ENCODE measurements around the gene SPINK2.

SPINK2 gene

DNA sequence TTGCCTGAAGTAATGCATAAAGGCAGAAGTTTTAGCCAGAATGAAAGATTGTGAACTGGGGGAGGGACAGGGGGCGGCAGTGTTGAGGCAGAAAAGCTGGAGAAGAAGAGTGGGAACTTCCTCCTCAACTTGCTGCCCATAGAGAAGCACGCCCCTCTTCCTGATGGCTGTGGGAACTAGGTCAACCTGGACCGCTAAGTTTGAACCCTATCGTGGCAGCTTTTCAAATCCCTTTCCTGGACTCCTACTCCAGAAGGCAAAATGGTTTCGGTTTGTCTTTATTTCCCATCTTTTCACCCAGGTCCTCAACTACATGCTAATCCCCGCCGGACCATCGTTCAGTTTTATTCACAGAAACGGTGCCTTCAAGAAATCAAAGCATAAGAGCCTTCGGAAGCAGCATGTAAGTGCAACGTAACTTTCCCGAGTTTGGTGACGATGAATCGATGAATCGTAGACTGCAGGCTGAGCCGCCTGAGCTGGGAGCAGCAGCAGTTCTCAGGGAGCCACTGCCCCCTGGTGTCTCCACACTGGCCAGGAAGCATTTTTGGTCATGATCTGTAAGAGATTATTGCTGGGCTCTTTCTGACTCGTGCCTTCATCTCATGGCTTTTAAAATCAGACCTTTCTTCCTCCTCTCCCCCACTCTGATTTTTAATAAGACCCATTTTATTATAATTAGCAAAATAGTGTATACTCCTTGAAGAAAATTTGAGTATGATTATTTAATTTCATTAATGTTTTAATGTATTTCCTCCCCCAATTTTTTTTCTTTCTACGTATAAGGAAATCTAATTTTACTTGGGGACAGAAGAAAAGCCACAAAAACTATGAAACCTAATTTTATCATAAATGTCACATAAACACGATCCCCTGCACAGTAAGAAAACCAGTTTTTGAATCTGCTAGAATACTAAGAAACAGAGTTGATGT is 21.4 kb downstream of the SPINK2 start:
- DNase-seq: peak; percentile 66

DNA sequence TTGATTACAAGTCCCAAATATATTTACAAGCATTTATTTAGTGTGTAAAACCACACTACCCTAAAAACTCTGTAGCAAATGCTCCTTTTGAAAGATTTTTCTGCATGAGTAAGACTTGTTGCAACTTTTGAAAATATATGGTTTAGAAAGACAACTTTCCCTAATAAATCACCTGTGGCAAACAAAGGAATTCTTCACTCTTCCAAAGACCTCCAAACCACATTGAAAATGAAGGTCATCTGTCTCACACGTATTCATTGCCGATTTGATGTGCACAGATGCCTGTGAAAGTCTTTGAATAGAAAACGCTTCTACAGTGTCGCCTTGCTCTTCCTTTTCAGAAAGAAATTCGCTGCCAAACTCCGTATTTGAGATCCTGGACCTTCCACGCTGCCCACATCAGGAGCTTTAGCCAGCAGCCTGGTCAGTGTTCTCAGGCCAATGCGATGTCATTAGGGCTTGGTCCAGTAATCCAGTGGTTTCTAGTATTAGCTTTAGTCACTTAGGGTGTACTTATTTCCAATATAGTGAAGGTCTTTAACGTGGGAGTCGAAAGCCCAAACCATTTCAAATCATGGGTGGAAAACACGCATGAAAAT is 22.2 kb downstream of the SPINK2 start:
- no peak for DNase-seq

DNA sequence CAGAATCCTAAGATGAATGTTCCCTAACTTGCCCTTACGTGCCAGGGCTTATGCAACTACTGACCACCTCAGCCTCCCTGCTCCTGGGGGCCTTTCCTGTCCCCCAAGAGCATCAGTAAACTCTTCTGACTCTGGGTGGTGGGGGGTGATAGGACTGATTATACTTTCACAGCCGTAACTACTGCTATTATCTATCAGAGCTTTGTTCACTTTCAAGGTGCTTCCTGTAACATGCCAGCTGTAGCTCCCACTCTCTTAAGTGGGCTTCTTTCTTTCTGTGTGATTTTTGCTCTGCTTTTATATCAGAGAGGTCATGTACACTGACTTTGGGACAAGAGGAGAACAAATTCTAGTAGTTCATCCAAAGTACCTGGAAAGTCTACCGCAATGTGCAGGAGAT is 25.3 kb downstream of the SPINK2 start:
- DNase-seq: no peak

DNA sequence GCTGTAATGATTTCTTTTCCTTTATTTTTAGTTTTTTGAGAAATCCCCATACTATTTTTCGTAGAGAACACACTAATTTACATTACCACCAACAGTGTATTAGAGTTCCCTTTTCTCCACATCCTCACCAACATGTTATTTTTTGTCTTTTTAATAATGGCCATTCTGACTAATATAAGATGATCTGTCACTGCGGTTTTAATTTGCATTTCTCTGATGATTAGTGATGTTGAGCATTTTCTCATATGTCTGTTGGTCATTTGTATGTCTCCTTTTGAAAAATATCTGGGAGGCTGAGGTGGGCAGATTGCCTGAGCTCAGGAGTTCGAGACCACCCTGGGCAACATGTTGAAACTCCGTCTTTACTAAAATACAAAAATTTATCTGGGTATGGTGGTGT is 30.2 kb downstream of the SPINK2 start:
- no peak for DNase-seq

DNA sequence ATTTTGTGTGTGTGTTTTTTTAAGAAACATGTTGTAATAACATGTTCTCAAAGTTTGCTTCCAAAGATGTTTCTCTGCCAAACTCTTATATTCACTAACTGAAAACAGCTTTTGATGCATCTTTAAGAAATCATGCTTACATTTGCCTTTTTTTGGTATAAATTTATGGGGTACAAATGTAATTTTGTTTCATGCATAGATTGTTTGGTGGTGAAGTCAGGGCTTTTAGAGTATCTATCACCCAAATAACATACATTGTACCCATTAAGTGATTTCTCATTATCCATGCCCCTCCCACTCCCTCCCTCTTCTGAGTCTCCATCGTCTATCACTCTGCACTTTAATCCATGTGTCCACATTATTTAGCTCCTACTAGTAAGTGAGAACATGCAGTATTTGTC is 30.8 kb downstream of the SPINK2 start:
- no peak for DNase-seq

DNA sequence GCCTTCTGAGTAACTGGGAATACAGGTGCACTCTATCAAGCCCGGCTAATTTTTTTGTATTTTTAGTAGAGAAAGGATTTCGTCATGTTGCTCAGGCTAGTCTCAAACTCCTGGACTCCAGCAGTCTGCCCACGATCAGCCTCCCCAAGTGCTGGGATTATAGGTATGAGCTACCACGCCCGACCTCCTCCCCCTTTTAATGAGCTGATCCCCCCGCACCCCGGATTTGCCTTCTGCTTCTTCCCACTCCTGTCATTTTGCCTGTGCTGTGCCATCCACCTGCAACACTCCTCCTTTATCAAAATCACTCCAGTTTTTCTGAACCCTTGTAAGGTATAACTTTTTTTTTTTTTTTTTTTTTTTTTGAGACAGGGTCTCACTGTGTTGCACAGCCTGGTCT is 33.4 kb downstream of the SPINK2 start:
- no peak for DNase-seq

DNA sequence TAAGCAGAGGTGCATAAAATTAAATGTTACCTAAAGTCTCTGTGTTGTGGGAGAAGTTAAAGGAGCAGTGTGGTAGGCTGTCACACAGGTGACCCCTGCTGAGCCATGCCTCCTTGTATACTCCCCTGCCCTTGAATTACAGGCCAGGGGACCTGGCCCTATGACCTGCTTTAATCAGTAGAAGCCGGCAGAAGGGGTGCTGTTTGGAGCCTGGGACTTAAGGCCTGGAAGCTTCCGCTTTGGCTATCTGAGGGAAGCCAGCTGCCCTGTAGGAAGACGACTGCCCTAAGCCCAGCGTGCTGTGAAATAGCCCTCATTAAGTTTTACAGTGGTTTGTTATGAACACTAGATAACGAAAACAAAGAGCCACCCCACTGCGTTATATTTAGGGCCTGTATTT is 34.1 kb downstream of the SPINK2 start:
- no peak for DNase-seq

DNA sequence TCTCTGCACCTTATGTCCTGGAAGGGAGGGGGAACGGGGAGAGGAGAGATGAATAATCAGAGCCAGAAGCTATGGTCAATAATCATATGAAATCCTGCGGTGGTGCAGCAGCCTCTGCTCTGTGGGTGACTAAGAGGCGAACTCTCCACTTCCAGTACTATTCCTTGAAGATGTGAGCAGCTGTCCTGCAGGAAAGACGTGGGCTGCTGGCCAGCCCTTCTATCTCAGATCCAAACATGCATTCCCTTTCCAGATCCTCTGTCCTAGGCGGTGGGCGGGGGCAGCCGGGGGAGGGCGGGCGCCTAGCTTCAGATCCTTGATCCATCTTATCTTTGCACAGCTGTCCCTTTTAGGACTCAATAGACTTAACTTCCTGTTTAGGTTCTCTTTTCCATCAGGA is 34.5 kb downstream of the SPINK2 start:
- no peak for DNase-seq

DNA sequence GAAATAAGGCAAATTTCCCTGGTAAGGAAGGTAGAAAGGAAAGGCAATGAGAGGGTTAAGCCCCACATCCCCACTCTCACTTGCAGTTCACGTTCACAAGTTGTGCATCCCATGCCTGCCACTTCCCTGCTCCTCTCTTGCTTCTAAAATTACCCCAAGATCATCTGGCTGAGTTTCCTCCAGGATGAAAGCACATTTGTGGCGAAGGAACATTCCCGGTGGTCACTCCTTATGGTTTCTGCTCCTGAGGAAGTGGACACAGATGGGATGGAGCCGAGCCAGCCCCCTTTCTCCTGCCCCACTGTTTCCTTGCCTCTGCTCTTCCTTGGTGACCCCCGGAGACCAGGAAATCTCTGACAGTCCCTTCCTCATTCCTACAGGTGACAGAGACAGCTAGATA is 37.5 kb downstream of the SPINK2 start:
- DNase-seq: no peak

DNA sequence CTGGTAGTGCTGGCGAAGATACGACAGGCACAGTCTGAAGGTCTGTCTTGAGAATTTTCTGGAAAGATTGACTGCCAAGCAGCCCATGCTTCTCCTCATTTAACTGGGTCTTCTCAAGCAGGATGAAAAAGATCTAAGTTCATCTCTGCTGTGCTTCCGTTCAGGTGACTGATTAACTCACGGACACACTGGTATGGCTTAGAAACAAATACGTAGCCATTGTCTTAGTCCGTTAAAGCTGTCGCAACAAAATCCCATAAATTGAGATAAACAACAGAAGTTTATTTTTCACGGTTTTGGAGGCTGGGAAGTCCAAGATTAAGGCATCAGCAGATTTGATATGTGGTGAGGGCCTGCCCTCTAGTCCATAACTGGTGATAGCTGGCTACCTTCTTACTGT is 39.5 kb downstream of the SPINK2 start:
- no peak for DNase-seq

DNA sequence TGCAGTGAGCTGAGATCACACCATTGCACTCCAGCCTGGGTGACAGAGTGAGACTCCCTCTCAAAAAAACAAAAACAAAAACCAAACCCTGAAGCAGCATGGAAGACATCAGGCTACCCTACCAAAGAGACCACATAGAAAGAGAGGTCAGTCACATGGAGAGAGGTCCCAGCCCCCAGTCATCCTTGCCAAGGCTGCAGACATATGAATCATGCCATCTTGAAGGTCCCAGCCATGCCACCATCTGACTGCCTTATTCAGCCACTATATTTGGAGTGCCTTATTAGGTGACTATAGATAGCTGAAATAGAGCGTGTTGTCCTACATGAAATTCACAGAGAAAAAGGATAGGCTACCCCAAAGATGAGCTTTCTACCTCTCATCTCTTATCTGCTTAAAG is 48.2 kb downstream of the SPINK2 start:
- no peak for DNase-seq

DNA sequence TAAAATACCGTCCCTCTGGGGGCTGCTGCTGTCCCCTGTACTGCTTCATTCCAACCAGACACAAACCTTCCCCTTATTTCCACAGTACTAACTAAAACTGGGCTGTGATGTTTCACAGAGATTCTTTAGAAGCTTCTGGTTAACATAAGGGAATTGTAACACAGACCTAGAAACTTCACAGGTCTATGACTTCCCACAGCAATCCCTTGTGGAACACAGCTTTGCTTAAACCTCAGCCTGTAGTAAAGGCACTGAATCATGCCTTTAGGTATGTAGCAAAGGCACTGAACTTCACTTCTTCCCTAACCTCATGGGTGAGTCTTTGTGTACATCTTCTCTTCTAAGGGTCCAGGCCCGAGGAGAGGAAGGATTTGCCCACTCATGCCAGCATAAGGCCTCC is 49.4 kb downstream of the SPINK2 start:
- DNase-seq: no peak

DNA sequence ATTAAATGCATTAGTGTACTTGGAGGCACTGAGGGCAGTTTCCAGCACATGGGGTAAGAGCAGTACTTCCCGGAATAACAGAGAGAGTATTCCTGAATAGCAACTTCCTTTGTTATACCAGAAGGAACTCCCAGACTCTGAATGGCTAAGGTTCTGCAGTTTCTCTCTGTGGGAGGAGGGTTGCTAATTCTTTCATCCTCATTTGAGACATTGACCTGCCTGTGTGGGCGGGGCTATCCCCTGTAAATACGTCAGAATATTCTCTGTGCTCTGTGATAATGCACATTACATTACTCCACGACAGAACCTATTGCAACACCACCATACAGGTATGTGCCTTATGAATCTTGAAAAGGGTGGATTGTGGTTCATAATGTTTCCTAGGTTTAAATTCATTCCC is 52.7 kb downstream of the SPINK2 start:
- no peak for DNase-seq

DNA sequence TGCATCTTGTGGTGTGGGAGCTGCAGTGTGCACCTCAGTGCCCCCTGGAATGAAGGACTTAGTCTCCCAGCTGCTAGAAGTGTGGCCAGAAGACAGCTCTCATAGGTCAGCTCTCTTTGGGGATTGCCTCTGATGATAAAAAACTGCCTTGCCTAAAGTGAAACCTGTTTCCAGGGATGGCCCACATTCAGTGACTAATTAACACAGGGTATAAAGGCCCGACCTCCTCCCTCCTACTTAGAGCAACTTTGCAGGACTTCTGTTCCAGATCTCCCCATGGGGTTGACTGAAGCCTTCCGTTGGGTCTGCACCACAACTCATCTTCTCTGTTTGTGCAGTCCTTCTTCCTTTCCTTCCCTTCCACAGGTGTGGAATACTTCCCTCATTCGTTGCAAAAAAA is 53.2 kb downstream of the SPINK2 start:
- no peak for DNase-seq

DNA sequence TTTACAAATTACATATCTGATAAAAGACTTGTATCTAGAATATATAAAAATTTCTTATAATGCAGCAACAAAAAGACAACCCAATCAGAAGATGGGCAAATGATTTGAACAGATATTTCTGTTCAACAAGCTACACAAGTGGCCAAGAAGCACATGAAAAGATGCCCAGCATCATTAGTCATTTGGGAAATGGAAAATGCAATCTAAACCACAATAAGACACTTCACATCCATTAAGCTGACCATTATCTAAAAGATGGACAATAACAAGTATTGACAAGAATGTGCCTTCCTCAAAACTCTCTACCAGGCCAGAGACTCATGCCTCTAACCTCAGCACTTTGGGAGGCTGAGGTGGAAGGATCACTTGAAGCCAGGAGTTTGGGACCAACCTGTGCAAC is 53.9 kb downstream of the SPINK2 start:
- no peak for DNase-seq

DNA sequence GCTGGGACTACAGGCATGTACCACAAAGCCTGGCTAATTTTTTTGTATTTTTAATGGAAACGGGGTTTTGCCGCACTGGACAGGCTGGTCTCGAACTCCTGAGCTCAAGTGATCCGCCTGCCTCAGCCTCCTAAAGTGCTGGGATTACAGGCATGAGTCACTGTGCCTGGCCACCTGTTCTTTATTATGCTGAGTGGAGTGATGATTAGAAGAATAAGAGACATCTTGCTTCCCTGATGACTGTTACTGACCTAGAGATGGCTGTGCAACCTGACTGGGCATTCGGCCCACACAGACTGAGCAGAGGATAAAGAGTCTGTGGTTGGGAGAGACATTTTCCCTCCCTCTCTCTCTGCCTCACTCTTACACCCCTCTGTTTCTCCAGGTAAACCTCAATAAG is 56.7 kb downstream of the SPINK2 start:
- no peak for DNase-seq

DNA sequence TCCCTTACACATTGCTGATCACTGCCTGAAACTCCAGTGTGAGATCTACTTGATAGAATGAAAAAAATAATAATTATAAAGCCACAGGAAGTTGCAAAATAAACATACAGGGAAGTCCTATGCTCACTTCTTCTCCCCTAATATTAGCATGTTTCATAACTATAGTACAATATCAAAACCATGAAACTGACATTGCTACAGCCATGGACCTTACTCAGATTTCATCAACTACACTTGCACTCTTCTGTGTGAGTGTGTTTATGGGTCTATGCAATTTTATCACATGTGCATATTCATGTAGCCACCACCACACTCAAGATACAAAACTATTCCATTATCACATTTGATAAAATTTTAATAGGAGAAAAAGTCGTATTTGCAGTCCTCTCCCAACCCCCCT is 57.3 kb downstream of the SPINK2 start:
- DNase-seq: no peak

DNA sequence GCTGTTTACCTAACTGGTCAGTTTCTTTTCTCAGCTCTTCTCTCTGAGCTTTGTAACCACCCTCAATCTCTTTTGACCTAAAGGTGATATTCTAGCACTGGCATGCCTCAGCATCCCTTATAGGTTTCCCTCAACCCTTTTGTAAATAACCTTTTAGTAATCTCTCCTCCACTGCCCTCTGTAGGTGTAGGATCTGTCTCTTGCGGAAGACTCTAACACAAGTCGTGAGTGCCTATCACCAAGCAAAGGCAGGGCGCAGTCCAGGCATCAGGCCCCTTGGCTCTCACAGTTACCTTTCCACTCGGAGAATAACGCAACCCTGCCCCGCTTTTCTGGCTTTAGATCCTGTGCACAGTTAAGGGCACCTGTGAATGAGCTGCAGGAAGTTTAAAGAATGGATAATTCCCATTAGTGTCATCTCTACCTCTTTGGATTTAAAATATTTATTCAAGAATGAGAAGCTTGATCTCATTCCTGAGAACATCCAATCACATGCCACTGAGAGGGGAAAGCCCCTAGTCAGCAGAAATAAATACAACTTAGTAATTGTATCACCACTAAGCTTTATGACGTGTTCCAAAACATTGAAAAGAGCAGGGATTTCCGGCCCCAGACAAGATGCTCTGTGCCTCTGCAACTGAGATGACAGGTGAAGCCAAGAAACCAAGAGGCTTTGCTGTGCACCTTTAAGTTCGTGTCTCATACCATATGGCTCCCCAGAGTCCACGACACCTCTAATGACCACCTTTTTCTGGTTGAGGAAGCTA is 58.8 kb downstream of the SPINK2 start:
- DNase-seq: no peak

DNA sequence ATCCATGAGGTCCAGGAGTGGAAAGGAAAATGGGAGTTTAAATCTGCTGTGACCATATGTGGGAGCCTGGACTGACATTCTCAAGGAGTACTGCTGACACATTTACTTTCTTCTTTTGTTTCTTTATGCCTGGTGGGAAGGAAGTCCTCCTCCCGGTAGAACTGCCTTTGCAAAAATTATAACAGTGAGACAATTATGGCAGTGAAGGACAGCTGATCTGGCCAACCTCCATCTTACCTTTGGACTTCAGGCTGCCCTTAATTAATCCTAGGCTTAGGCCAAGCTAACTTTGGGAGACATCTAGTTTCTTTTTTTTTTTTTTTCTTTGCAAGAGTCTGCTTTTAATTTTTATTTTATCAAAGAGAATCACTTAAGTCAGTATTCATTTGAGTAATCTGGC is 61.3 kb downstream of the SPINK2 start:
- DNase-seq: no peak

Data from T-helper 9 cell (primary cell).